Measurements from ENCODE around the gene GREM1.

The GREM1 gene

DNA sequence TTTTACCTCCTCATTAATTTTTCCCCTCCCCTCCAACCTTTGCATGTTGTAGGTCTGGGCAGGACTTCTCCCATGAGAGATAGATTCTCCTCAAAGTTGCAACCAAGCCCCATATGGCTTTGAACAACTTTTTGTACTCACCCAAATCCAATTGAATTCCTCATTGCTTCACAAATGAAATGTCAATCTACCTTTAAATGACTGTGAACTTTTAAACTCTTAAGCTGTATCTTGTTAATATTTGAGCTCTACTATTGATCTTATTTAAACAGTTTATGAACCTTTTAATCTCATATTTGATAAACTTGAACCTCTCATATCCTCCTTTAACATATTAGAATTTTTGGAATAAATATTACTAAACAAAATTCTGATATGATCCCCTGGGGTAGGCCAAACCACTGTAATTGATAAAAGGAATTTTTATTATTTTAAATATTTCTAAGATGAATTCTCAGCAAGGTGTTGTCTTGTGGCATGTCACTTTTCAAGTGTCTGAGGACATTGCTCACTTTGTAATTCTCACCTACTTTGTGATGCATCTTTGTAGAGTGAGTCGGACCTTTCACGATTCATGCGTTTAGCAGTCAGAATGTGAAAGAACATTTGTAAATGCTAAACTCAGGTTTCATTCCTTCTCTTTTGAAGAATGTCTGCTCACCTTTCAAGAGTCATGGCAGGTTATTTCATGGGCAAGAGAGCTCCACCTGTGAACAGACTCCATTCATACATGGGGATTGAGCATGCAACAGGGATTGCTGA lies 23.4 kb upstream of the GREM1 start:
- no peak for DNase-seq (ENCODE audit: low spot score)

DNA sequence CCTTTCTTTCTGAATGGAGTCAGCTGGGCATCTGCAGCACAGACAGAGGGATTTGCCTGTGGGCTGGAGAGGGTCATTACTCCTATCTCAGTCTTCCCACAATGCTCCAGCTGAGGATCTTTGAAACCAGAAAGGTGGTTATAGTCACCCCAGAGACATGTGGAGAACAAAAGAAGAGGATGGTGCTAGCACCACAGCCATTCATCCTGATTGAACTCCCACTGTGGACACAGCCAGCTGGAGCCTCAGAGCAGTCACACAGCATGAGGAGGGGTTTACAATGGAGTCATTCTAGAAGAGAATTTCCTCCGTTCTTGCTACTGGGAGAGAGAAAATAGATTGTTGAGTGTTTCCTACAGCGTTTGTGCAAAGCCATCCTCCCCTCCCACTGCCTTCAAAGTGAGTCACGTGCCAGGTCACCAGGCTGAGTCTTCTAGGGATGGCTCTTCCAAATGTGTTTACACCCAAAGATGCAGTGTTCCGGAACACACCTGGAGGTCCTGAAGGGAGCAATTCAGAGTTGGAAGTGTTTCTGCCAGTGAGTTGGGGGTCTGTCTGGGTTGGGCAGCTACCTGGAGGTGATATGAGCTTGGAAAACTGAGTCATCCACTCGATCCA lies 18.9 kb upstream of the GREM1 start:
- DNase-seq (ENCODE audit: low spot score), result no peak

DNA sequence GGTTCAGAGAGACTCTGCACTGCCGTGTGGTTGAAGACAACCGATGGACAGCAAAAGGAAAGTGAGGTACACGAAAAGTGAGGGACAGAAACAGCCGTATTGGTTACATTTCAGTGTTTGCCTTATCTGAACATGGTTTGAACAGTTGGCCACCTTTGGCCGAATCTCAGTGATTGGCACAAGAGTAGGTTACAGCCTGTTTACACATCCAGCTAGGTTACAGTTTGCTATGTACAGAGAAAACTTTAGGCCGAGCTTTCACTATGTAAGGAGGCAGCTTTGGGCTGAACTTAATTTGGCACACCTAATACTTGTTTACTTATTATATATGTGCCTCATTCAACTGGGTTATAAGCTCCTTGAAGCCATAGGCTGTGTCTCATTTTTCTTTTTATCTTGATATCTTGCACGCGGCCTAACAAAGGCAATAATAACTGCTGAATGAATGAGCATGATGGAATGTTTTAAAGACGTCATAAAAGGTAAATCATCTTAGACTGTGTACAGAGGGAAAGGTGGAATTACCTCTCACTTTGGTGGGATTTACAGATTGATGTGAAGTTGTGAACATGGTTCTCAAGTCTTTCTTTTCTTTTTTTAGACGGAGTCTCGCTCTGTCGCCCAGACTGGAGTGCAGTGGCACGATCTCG lies 17.2 kb upstream of the GREM1 start:
- DNase-seq (ENCODE audit: low spot score), result no peak

DNA sequence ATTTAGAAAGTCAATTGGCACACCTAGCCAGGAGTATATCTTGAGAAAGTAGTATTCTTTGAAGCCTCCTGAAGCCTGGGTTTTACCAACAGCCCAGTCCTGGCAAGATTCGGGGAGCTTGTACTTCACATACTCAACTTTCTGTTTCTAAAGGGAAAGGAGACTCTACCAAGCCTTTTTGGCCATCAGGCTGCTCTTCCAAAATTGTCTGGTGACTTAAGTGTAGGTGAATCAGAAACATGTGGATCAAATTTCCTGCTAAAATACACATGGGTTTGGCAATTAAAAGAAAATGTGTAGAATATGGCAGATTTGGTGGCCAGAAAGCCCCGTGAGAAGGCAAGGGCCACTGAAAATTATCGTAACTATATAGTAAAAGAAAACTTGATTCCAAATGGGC lies 15.9 kb upstream of the GREM1 start:
- DNase-seq (ENCODE audit: low spot score), result no peak

DNA sequence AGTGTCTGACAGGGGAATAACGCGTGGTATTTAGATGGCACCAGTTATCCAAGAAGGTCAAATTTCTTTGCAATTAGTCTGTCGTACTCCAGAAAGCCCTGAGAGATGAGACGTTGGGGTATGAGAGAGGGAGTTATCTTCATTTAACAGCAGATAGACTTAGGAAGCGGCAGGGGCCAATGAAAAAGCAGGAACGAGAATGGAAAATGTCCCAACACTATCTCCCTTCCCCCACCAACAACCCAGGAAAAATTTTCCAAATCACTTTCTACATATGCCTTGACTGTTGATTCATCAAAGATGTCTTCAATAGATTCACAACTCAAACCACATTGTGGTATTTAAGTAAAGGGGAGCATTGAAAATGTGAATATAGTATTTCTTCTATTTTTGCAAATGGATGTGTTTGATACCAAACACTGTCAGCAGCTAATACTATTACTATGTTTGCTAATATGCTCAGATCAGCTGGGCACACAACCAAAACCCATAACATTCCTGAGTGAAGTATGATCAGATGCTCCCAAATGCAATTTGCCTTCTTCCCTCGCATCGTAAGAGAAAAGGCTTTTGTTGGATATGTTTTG lies 13.3 kb upstream of the GREM1 start:
- DNase-seq (ENCODE audit: low spot score), result no peak

DNA sequence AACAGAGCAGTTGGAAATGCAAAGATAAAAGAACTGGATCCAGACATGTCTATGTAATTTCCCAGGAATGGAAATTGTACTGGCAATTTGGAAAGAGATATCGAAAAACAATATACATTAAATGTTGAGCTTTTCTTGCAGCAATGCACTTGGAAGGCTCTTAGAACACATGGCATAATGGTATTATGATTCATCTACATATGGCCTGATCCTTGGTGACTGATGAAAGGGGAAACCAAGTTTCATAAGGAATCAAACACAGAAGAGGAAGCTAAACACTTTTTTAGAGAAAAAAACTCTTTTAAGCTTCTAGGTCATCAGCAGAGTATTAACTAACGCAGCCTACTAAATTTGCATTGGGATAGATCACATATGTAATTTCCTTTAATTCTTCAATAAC lies 12.4 kb upstream of the GREM1 start:
- no peak for DNase-seq (ENCODE audit: low spot score)

DNA sequence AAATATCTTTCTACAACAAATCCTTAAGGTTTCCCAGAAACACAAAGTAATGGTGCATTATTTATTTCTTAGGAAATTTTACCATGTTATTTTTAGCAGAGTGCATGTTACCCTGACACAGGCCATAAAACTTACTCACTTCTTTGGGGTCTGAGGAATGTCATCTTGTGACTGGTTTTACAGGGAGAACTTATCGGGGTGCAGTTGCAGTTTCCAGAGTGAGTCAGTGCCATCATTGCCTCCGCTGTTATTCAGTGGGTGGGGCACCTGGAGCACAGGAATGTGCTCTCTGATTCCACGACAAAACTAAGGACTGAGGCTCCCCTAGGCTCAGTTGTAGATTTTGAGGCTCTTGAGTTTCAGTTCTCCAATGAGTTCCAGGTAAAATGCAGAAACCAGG lies 11.1 kb upstream of the GREM1 start:
- no peak for DNase-seq (ENCODE audit: low spot score)

DNA sequence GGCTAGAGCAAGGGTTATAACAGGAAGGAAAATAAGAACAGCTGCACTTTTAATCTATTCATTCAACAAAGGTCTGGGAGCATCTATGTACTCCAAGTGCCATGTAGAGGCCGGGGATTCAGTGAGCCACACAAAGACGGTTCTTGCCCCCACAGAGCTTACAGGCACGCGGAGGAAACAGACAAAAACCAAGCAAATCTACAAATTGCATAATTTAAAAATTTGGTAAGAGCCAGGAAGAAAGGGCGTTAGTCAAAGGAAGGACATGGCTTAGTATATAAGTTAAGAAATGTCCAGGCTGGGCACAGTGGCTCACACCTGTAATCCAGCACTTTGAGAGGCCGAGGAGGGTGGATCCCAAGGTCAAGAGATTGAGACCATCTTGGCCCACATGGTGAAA lies 10.4 kb upstream of the GREM1 start:
- DNase-seq (ENCODE audit: low spot score), result no peak

DNA sequence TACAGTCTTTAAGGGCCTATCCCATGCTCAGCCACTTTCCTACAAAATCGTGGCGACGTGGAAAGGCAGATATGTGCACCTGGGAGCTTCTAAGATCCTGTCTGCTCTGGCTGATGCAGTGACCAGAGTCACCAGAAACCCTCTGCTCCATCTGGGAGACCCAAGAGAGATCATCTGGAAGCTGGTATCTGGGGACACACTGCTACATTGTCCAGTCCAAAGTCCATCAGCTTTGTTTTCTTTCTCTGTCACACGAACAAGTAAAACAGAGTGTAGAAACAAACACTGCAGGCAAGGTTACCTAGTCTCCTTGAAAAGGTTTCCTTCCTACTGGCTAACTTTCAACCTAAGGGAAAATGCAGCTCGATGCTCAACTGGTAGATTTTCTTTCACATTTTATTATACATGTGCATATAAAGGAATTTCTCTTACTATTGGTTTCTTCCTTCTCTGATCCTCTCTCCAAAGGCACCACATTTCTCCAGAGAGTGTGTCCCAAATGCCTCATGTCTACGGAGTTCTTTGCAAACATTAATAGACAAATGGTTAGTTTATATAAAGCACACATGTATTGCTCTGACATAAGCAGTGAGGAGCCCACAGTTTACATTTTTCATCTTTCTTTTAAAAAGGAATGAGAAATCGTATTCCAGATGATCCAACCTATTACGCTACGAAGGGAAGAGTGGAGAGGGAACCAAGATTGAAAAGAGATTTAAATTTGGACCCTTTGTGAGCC lies 8.3 kb upstream of the GREM1 start:
- no peak for DNase-seq (ENCODE audit: low spot score)

DNA sequence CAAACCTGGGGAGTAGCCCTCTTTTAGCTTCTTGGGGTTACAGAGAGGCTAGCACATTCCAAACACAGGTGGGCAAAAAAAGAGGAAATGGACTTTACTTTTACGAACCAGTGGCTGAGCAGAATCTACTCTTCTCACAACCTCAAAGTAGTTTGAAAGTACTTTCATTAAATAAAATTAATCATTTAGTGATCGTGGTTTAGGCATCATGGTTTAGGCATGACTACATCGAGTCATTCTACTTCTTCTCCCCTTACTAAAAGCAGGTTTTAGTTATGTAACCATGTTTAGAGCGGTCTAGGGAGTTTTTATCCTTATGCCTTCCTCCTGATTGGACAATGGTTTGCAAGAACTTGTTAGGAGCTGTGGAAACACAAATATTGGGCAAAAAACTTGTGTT lies 2.5 kb upstream of the GREM1 start:
- DNase-seq (ENCODE audit: low spot score), result no peak

DNA sequence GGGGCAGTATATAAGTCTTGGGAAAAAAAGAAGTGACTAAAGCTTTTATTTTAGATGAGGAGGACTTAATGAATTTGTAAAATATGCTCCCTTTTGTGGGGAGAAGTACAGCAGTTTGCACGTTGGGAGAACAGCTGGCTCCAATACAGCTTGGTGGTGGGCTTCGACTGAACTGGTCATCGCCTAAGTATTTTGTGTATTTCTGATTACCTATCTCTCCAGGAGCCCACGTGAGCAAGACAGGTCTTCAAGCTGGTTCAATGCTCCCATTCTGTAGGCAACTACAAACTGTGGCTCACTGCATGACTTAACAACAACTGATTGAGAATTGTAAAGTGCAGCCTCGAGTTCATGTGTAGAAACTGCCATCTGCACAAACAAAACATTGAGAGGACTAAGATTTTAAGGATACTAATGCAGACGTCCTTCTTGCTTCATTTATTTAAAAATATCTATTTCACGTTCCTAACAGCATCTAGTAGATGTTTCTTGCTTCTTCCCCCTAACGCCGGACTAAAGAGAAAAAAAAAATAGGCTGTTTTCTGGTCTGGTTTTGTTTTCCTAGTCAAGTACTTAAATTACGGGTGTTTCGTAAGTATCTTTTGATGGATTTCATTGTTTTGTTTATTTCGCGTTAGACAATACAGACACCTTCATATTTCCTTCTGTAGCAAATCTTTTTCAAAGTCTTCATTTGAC lies 1.4 kb upstream of the GREM1 start:
- no peak for DNase-seq (ENCODE audit: low spot score)

DNA sequence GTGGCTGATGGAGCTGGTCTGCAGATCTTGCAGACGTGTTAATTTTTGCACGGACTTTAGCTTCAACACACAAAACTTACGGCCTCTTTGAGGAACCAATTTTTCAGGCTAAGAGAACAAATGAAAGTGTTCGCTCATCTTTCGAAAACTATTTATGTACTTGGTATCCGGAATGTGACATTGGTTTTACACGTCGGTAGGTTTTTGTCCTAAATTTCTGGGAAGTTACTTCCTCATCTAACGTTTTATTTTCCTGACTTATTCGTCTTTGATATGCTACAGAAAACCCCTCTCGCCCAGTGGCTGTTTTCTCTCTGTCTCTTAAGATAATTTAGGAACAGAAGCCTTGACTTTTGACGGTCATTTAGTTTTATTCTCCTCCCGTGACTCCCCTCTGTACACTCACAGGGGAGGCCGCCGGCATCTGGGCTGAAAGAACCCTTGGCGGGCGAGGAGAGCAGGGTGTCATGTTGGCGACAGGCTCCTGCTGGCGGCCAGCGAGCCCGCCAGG lies 834 bp upstream of the GREM1 start:
- DNase-seq (ENCODE audit: low spot score), result no peak

DNA sequence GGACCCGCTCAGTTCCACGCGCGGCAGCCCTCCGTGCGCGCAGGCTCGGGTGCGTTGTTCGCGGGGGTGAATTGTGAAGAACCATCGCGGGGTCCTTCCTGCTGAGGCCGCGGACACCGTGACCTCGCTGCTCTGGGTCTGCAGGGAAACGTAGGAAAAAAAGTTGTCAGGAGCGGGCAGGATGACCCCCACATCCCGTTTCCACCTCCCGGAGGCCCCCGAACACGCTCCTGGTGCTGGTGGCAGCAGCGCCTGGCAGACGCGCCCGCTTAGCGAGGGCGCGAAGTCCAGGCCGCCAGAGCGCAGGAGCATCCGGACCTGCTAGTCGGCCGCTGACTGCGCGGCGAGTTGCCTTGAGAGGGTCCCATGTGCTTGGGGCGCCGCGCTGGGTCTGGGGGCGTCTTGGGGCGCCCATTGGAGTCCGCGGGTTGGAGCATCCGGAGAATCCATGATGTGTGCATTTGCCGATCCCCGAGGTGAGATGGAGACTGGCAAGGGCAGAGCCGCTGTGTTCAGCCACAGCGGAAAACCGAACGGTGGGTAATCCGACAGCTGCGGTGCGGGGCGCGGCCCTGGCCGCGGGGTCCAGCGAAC lies 520 bp downstream of the GREM1 start:
- DNase-seq (ENCODE audit: low spot score), result no peak

DNA sequence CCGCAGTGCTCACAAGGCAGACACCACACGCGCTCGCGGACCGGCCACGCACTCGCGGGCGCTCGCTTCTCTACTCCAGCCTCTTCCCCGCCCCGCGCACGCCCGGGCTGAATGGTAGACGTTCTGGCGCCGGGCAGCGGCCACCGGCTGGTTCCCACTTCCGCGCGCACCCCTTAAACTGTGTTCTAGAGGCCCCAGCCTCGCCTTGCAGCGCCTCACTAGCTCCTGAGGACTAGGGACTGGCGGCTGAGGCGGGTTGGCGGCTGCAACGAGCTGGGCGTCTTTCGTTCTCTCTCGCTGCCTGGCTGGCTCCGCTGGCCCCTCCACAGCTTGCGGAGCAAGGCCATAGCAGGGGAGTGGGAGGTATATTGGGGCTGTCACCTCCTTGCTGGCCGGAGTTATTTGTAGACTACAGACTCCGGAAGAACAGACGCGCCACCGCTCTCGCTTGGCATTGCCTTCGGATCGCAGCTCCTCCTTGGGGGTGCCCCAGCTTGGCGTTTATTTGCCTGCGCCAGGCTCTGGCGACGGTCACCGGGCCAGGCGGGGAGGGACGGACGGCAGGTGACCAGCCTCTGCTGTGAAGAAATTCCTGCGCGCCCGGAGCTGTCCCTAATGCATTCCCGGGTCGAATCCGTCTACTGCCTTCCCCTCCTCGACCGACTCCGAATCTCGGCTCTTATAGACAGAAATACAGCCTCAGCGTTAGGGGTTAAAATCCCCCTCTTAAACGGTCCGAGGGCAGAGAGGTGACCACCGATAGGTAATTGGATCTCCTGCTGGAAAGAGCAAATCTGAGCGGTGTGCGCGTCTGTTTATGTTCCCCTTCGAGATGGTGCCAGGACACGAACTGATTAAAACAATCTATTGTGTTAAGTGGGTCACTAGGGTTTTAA lies 1.3 kb downstream of the GREM1 start:
- DNase-seq (ENCODE audit: low spot score), result no peak

DNA sequence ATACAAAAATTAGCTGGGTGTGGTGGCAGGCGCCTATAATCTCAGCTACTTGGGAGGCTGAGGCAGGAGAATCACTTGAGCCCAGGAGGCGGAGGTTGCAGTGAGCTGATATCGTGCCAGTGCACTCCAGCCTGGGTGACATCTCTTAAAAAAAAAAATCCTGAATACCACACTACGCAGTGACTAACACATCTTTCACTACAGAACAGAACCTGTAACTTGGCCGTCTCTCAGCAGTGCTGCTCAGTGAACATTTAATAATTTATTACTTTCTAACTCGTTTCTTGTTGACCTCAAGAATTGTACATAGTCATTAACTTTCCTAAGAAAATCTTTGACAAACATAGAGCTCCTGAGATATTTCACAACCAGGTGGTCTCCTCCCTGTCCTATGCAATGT lies 3.8 kb downstream of the GREM1 start:
- no peak for DNase-seq (ENCODE audit: low spot score)

DNA sequence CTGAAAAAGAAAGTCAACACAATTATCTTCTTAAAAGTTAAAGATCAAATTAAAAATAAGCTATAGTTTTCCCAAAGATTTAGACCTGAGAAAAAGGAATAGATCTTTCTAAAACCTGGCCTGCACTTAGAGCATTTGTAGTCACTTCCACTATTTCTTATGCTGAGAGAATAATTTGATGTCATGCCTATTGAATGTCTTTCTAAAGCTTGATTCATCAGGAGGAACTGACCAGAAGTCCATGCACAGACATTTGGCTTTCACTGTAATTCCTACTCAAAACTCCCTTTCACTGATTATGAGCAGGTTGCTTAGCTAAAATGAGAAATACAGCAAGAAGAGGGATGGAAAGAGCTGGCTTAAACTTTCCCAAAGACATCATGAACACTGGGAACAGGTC lies 4.3 kb downstream of the GREM1 start:
- DNase-seq (ENCODE audit: low spot score), result no peak

DNA sequence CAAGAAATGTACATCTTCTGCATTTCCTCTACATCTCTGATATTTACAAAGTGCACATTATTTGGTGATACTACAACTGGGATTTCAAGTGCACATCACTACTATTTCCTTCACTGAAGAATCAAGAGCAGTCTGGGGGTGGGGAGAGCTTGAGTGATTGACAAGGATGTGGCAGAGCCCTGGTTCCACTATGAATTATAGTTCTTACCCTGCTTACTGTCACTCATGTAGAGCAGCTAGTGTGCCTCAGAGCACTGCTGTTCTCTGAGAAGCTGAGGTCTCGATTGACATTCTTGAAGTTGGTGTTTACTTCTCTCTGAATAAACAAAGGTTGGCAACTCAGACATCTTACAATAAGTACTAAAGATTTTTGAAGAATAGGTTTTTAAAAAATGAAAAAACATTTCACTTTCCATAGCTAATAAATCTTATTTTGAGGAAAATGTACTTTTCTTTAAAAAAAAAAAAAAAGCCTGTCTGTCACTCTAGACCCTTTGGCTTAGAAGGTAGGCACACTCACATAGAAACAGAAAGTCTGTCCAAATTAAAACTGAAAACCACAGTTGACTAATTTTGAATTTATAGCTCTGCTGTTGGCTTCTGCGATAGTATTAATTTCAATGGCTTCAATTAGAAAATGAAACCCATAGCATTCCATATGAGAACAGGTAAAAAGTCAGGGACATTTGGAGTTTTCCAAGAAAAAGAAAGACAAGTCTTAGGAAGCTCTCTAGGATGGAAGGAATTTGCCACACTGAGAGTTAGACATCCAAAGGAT lies 5.6 kb downstream of the GREM1 start:
- DNase-seq (ENCODE audit: low spot score), result no peak

DNA sequence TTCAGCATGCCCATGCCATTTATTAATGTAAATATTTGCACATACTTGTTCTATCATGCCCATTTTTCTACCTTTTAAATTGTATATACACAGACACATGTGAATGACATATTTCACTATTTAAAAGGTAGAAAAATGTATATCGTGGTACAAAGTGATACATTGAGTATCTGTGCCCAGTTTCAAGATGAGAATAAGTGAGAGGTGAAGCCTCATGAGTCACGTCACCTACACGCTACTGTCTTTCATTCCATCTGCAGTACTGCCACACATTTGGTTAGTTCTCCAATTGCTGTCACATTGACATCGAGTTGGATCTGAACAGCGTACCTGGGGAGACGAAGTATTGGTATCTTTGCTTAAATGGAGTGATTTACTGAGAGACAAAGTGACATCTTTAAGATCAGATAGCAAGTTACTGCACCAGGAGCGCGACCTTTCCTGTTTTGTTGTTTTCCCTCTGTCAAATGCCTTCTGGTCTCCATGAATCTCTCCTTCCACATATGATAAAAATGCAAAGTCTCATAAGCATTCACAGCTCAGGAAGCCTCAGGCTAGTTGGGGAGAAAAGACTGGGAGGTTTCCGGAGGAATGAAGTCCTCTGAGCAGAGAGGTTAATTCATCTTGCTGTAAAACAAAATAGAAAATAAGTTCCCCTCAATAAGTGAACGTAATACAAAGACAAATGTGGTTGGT lies 12.0 kb downstream of the GREM1 start:
- no peak for DNase-seq (ENCODE audit: low spot score)
